Naive thymus-derived CD4-positive, alpha-beta T cell (primary cell): Measurements from ENCODE around the gene ENOX1. TPM values are rescaled to one million over a fixed set of nuclear protein-coding genes. Genes with fewer than 3 reads are reported as not detected.

Experiments used
- ATAC-seq: fragments of 150-1000 bp; cut with Tn5 transposase; 2 replicates; pipeline ENCODE4 v1.10.0; 2021; ENCODE audit warnings: mild to moderate bottlenecking, moderate library complexity
- CTCF ChIA-PET: fragments of 350-600 bp; sonication (Branson Sonifier 250); formaldehyde crosslinking; loops from one replicate; lab custom pipeline; 2021; ENCODE audit warnings: antibody characterized with exemption; lab: Charles Lee
- POLR2A ChIA-PET: fragments of 350-600 bp; sonication (Branson Sonifier 250); formaldehyde crosslinking; loops from one replicate; lab custom pipeline; 2021; ENCODE audit warnings: antibody characterized with exemption, inconsistent platforms; lab: Charles Lee
- DNase-seq, 9 donors: peaks; one replicate each; pipeline versions ENCODE4 v3.0.0 to v3.0.0-alpha.2; 2020 to 2022; ENCODE audit warnings: mixed read lengths in 1 of 9
- H3K27ac ChIP-seq: one replicate; pipeline ENCODE4 v1.7.0; 2013; ENCODE audit warnings: mild to moderate bottlenecking, low read depth, low read length, moderate library complexity
- H3K27me3 ChIP-seq, 2 donors: one replicate each; pipeline ENCODE4 v1.7.0; 2013; ENCODE audit warnings: low read length in 2 of 2, mild to moderate bottlenecking in 2 of 2, moderate library complexity in 2 of 2; ENCODE audit not compliant: control insufficient read depth in 2 of 2, insufficient read depth in 2 of 2
- H3K36me3 ChIP-seq, 3 experiments: 1 replicate in 2 of 3; 2 replicates in 1 of 3; pipeline ENCODE4 v1.7.0; 2013; ENCODE audit warnings: low read length in 3 of 3, mild to moderate bottlenecking in 3 of 3, moderate library complexity in 1 of 3; ENCODE audit not compliant: insufficient read depth in 3 of 3, control insufficient read depth in 2 of 3
- H3K4me1 ChIP-seq, 2 donors: one replicate each; pipeline ENCODE4 v1.7.0; 2013; ENCODE audit warnings: low read length in 2 of 2, mild to moderate bottlenecking in 2 of 2, moderate library complexity in 1 of 2; ENCODE audit not compliant: control insufficient read depth in 2 of 2, insufficient read depth in 2 of 2
- H3K4me3 ChIP-seq: 2 replicates; pipeline ENCODE4 v1.7.0; 2013; ENCODE audit warnings: mild to moderate bottlenecking, low read length
- H3K9me3 ChIP-seq, 3 experiments: 1 replicate in 2 of 3; 2 replicates in 1 of 3; pipeline ENCODE4 v1.7.0; 2013; ENCODE audit warnings: low read length in 3 of 3; ENCODE audit not compliant: control insufficient read depth in 2 of 3
- H3K27ac Mint-ChIP-seq, 9 donors: one replicate each; pipeline ENCODE4 v1.8.0; 2020 to 2022; ENCODE audit warnings: mixed read lengths in 9 of 9, mild to moderate bottlenecking in 8 of 9, moderate library complexity in 5 of 9, inconsistent platforms in 2 of 9
- H3K27me3 Mint-ChIP-seq, 5 donors: one replicate each; pipeline ENCODE4 v1.8.0; 2021 to 2022; ENCODE audit warnings: mixed read lengths in 5 of 5, mild to moderate bottlenecking in 1 of 5
- H3K36me3 Mint-ChIP-seq, 5 donors: one replicate each; pipeline ENCODE4 v1.8.0; 2020 to 2022; ENCODE audit warnings: mixed read lengths in 5 of 5, mild to moderate bottlenecking in 3 of 5, inconsistent platforms in 1 of 5
- H3K4me1 Mint-ChIP-seq, 7 donors: one replicate each; pipeline ENCODE4 v1.8.0; 2020 to 2022; ENCODE audit warnings: mixed read lengths in 7 of 7, mild to moderate bottlenecking in 3 of 7, inconsistent platforms in 1 of 7
- H3K4me3 Mint-ChIP-seq, 10 donors: one replicate each; pipeline ENCODE4 v1.8.0; 2020 to 2022; ENCODE audit warnings: mild to moderate bottlenecking in 10 of 10, mixed read lengths in 10 of 10, moderate library complexity in 6 of 10, inconsistent platforms in 2 of 10
- H3K9me3 Mint-ChIP-seq, 11 donors: one replicate each; pipeline ENCODE4 v1.8.0; 2020 to 2022; ENCODE audit warnings: mixed read lengths in 11 of 11, mild to moderate bottlenecking in 4 of 11, inconsistent platforms in 1 of 11, moderate library complexity in 1 of 11
- intact Hi-C, 2 donors: fragments of 100-400 bp; cut with micrococcal nuclease; formaldehyde crosslinking; loops; one replicate each; pipeline ENCODE4 v1.15.1; 2023
- polyA plus RNA-seq, 2 donors: library from polyadenylated mRNA; unstranded; fragments of 300-500 nt; fragmentation: Illumina TruSeq; gene quantifications; one replicate each; pipeline ENCODE4 v1.2.3, GENCODE V29; 2021
- total RNA-seq, 6 experiments: library from RNA in 5 of 6; stranded (reverse) in 5 of 6; gene quantifications; 1 replicate in 5 of 6; 2 replicates in 1 of 6; pipeline ENCODE4 v1.2.3 and lab custom pipeline; 2021 to 2026

ENOX1 gene
- total and polyA plus RNA-seq, 7 experiments from 2014 or later, result 0.17 TPM; not detected in 6

DNA sequence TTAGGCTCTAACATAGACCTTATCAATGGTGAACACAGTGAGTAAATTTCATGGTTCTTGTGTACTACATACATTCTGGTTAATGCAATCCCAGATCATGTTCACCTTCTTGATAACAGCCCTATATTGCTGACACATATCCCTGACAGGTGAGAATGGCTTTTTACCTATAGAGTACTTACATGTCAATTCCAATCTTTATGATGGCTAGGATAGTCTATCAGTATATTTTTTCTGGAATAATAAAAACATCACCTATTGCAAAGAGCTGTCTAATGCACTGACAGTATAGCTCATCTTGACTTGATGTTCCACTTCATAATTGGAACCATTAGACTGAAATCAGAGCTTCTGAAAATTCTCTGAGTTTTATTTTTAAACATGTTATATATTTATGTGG, 199.4 kb downstream of the ENOX1 start:
- no peaks in the 10 kb centered on the region for H3K36me3 Mint-ChIP-seq
- intact Hi-C loops, result no loop called here
- Histone ChIP-seq H3K4me3 (no peak overlapping the region), H3K4me1 (no peaks in the 10 kb centered on the region), H3K36me3 (no peaks in the 10 kb centered on the region), H3K27ac (no peak overlapping the region), H3K9me3 (no peaks in the 10 kb centered on the region), H3K27me3 (no peaks in the 10 kb centered on the region)
- no peak overlapping the region for H3K27ac Mint-ChIP-seq
- peaks cover 6 to 19% (median 9%) of the 10 kb centered on the region in 5 donors for H3K27me3 Mint-ChIP-seq
- no peak overlapping the region for H3K4me3 Mint-ChIP-seq
- no peak for DNase-seq
- H3K4me1 Mint-ChIP-seq, result peaks cover 0 to 7% (median 0%) of the 10 kb centered on the region in 7 donors
- ATAC-seq, result no peak
- POLR2A ChIA-PET, result no interaction called here
- H3K9me3 Mint-ChIP-seq, result peaks cover 0 to 4% (median 0%) of the 10 kb centered on the region in 11 donors
- CTCF ChIA-PET, result no interaction called here

DNA sequence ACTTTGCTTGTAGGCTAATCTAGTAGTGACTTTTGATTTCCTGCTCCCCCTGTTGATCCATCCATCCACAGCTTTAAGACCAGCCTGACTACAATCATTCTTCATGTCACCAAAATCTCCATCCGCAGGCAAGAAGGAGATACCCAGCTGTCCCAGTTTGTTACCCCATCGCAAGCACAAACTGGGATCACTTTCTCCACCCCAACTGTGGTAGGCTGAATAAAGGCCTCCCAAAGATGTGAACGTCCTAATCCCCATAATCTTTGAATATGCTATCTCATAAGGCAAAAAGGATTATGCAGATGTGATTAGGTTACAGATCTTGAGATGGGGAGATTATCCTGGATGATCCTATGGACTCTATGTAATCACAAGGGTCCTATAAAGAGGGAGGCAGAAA, 202.0 kb downstream of the ENOX1 start:
- POLR2A ChIA-PET, result no interaction called here

DNA sequence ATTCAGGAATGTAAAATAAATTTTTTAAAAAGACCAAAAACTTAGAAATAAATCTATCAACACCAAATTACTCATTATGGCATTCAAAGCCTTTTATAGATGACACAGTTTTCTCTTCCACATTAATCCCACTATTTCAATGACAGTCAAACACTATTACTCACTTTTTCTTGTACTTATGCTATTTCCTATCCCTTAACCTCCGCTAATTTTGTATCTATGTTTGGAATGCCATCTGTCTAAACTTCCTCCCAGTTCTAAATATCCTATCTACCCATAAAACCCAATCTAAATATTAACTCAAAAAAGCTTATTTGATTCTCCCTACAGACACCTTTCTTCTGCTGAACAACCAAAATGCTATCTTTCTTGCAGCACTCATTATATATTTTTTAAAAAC, 203.5 kb downstream of the ENOX1 start:
- Histone ChIP-seq H3K9me3 (no peaks in the 10 kb centered on the region), H3K27me3 (no peaks in the 10 kb centered on the region), H3K4me1 (no peaks in the 10 kb centered on the region), H3K36me3 (no peaks in the 10 kb centered on the region), H3K4me3 (no peak overlapping the region), H3K27ac (no peak overlapping the region)
- POLR2A ChIA-PET, result no interaction called here
- peaks cover 0 to 7% (median 0%) of the 10 kb centered on the region in 7 donors for H3K4me1 Mint-ChIP-seq
- no peaks in the 10 kb centered on the region for H3K36me3 Mint-ChIP-seq
- H3K27ac Mint-ChIP-seq, result no peak overlapping the region
- peaks cover 4 to 14% (median 13%) of the 10 kb centered on the region in 5 donors for H3K27me3 Mint-ChIP-seq
- DNase-seq, result no peak
- no peak overlapping the region for H3K4me3 Mint-ChIP-seq
- intact Hi-C loops, result no loop called here
- CTCF ChIA-PET, result no interaction called here
- no peak for ATAC-seq
- H3K9me3 Mint-ChIP-seq, result peaks cover 0 to 2% (median 0%) of the 10 kb centered on the region in 11 donors

More for the DNA sequence above, 202.0 kb downstream of the ENOX1 start:
- Histone ChIP-seq H3K9me3 (no peaks in the 10 kb centered on the region), H3K4me3 (no peak overlapping the region), H3K4me1 (no peaks in the 10 kb centered on the region), H3K36me3 (no peaks in the 10 kb centered on the region), H3K27ac (no peak overlapping the region), H3K27me3 (no peaks in the 10 kb centered on the region)
- H3K4me1 Mint-ChIP-seq, result peaks cover 0 to 7% (median 0%) of the 10 kb centered on the region in 7 donors
- ATAC-seq (no peak), DNase-seq (no peak)
- peaks cover 0 to 2% (median 0%) of the 10 kb centered on the region in 11 donors for H3K9me3 Mint-ChIP-seq
- H3K36me3 Mint-ChIP-seq, result no peaks in the 10 kb centered on the region
- no peak overlapping the region for H3K27ac Mint-ChIP-seq
- intact Hi-C loops, result no loop called here
- H3K27me3 Mint-ChIP-seq, result peaks cover 2 to 15% (median 9%) of the 10 kb centered on the region in 5 donors
- CTCF ChIA-PET, result no interaction called here
- no peak overlapping the region for H3K4me3 Mint-ChIP-seq

DNA sequence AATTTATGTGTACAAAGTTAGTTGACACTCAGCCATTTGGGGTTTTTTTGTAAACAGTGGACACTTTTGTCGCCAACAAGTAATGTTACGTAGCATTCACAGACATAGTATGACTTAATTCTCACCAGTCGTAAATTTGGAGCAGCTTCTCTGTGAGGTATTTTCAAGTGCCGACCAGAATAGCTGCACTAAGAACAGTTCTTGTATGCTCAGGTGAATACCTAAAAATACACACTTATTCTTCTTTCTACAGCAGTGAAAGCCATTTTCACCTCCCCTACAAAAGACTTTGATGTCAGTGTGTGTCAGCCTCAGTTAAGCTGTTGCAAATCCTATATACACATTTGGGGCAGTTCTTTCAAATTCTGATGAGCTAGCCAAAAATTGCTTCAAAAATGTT, 206.5 kb downstream of the ENOX1 start:
- ChIA-PET CTCF (no interaction called here), POLR2A (no interaction called here)
- no peak overlapping the region for H3K27ac ChIP-seq
- no peak overlapping the region for H3K4me3 ChIP-seq
- H3K4me3 Mint-ChIP-seq, result no peak overlapping the region
- H3K36me3 Mint-ChIP-seq, result no peaks in the 10 kb centered on the region
- H3K27me3 ChIP-seq, result no peaks in the 10 kb centered on the region
- H3K4me1 Mint-ChIP-seq, result no peaks in the 10 kb centered on the region
- H3K36me3 ChIP-seq, result no peaks in the 10 kb centered on the region
- no peaks in the 10 kb centered on the region for H3K9me3 ChIP-seq
- peaks cover 0 to 11% (median 0%) of the 10 kb centered on the region in 11 donors for H3K9me3 Mint-ChIP-seq
- no peak for ATAC-seq
- no peak for DNase-seq
- intact Hi-C loops, result no loop called here
- H3K4me1 ChIP-seq, result no peaks in the 10 kb centered on the region
- peaks cover 4 to 13% (median 8%) of the 10 kb centered on the region in 5 donors for H3K27me3 Mint-ChIP-seq
- H3K27ac Mint-ChIP-seq, result no peak overlapping the region

DNA sequence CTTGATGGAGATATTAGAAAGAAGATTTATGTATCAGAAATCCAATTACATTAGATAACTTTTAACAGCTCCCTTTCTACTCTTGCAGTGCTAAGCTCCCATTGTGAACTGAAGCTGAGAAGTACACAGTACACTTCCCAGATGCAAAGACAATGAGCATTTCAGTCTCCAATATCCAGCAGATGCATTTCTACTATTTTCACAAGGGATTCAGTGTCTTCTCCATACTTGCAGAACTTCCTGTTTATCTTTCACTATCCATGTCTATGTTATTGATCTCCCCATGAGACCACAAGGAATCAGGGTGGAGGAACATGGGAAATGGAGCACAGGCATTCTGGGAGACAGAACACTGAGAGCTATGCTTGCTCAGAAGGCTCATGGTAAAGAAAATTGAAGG, 207.5 kb downstream of the ENOX1 start:
- Mint-ChIP-seq H3K4me1 (peaks cover 0 to 3% (median 0%) of the 10 kb centered on the region in 7 donors), H3K27me3 (peaks cover 3 to 11% (median 8%) of the 10 kb centered on the region in 5 donors), H3K9me3 (peaks cover 0 to 11% (median 0%) of the 10 kb centered on the region in 11 donors), H3K4me3 (no peak overlapping the region), H3K27ac (no peak overlapping the region), H3K36me3 (no peaks in the 10 kb centered on the region)
- Histone ChIP-seq H3K9me3 (no peaks in the 10 kb centered on the region), H3K27me3 (no peaks in the 10 kb centered on the region), H3K36me3 (no peaks in the 10 kb centered on the region), H3K4me3 (no peak overlapping the region), H3K27ac (no peak overlapping the region), H3K4me1 (no peaks in the 10 kb centered on the region)
- ATAC-seq (no peak), DNase-seq (no peak)
- intact Hi-C loops, result no loop called here
- ChIA-PET POLR2A (no interaction called here), CTCF (no interaction called here)

DNA sequence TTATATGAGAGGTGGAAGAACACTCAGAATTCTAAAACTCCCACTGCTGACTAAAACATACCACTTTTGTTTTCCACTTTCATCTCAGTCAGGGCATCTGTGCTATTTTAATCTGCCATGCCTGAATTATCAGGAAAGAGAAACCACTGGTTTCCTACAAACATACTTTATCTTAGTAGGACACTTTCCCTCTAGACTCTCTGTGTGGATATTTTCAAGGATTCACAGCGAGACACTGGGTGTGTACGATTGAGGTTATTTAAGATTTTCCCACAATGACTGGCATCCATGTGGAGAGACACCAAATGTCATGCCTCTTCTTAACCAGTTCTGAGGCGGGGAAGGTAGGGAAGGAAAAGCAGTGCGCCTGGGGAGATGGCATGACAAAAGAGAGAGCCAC, 212.2 kb downstream of the ENOX1 start:
- ChIA-PET POLR2A (no interaction called here), CTCF (no interaction called here)
- Mint-ChIP-seq H3K4me3 (no peak overlapping the region), H3K27ac (no peak overlapping the region), H3K9me3 (peaks cover 0 to 11% (median 0%) of the 10 kb centered on the region in 11 donors), H3K4me1 (peaks cover 0 to 13% (median 0%) of the 10 kb centered on the region in 7 donors), H3K27me3 (peaks cover 3 to 29% (median 13%) of the 10 kb centered on the region in 5 donors), H3K36me3 (no peaks in the 10 kb centered on the region)
- H3K4me1 ChIP-seq, result no peaks in the 10 kb centered on the region
- no peaks in the 10 kb centered on the region for H3K27me3 ChIP-seq
- no peak overlapping the region for H3K4me3 ChIP-seq
- intact Hi-C loops, result no loop called here
- ATAC-seq (no peak), DNase-seq (no peak)
- H3K36me3 ChIP-seq, result no peaks in the 10 kb centered on the region
- no peaks in the 10 kb centered on the region for H3K9me3 ChIP-seq
- H3K27ac ChIP-seq, result no peak overlapping the region

DNA sequence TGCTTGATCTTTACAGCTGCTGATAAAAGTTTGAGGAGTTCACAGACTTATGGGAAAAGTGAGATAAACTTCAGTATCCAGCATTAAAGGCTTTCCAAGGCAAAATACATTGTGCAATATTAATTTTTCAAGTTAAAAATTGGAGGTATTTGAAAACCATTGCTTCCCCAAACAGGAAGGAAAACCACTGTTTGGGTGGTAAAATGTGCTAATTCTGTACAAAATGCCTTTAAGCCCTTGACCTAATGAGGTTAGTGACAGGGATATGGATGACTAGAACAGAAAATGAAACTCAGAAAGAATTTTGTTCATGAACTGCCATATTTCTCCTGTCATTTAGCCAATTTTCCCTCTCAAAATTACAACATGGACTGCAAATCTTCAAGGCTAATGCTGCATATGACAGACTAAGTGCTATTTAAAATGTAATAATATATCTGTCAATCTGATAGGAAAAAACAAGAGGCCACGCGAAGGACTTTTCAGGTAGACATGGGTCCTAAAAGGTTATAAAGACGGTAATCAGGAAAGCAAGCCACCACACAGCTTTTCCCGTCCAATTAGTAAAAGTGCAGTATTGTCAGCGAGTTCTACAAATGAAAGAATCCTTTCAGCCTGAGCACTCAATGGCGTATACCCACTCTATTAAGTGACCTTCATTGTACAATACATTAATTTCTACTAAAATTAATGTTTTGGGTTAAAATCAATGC, 212.8 kb downstream of the ENOX1 start:
- Histone ChIP-seq H3K4me1 (no peaks in the 10 kb centered on the region), H3K27ac (no peak overlapping the region), H3K36me3 (no peaks in the 10 kb centered on the region), H3K27me3 (no peaks in the 10 kb centered on the region), H3K9me3 (no peaks in the 10 kb centered on the region), H3K4me3 (no peak overlapping the region)
- ATAC-seq (no peak), DNase-seq (no peak)
- Mint-ChIP-seq H3K9me3 (peaks cover 0 to 11% (median 0%) of the 10 kb centered on the region in 11 donors), H3K4me1 (peaks cover 0 to 13% (median 0%) of the 10 kb centered on the region in 7 donors), H3K36me3 (no peaks in the 10 kb centered on the region), H3K27ac (no peak overlapping the region), H3K4me3 (no peak overlapping the region), H3K27me3 (peaks cover 6 to 26% (median 13%) of the 10 kb centered on the region in 5 donors)
- CTCF ChIA-PET, result no interaction called here
- POLR2A ChIA-PET, result no interaction called here
- intact Hi-C loops, result no loop called here
